Measurements from ENCODE around the gene CACNG3. TPM values are rescaled to one million over a fixed set of nuclear protein-coding genes. Genes with fewer than 3 reads are reported as not detected.
"Not testable (repeated sequence)": the region's sequence is repeated elsewhere in the genome, so short reads cannot be mapped to it uniquely, and the experiment has no call there.

The CACNG3 gene
- total RNA-seq, 1 donor from 2014 or later: 2.5 TPM

DNA sequence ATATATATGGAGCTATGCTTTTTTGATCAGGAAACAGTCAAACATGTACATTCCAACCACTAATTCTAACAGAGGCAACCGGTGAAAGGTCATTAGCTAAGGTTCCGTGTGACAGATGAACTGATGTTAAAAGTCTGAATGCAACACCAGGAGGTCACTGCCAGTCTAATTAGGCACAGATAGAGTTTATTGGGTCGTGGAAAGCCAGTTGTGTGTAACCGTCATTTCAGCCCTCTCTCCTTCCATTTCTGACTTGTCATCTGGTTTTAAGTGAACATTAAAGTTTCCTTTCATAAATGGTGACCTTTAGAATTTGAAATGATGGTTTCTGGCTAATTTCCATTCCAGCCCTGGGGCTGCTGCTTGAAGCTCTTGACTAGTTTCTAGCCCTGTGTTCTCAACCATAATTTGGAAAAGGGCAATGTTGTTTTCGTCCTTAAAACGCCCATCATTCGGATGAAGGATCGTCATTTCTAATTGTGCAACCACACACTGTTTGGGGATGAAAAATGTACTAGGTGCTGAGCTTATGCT is 23.9 kb downstream of the CACNG3 start:
- no peak for DNase-seq

DNA sequence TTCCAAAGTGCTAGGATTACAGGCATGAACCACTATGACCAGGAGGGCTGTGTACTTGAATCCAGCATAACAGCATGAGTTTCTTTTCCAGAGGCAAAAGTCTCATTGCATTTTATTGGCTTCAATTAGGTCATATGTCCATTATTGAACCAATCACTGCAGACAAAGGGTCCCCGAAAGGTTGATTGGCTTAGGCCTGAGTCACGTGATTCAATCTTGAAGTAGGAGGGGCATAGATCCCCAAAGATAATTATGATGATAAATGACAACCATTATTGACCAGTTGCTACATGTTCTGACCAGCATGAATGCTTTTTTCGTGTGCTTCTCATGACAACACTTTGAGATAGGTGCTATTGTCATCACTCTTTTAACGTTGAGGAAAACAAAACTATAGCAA is 25.3 kb downstream of the CACNG3 start:
- DNase-seq: no peak

DNA sequence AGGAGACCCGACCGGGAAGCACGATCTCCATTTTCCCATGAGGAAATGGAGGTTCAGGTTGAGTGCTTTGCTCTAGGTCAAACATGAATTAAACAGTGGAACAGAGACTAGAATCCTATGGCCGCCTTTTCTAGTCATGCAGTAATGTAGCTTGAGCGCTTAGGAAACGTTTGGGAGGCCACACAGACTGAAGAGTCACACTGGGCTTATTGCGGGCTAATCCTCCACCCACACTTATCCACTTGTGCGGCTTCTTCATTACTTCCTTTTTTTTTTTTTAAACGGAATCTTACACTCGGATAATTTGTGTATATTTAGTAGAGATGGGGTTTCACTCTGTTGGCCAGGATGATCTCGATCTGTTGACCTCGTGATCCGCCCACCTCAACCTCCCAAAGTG is 26.0 kb downstream of the CACNG3 start:
- DNase-seq: no peak

DNA sequence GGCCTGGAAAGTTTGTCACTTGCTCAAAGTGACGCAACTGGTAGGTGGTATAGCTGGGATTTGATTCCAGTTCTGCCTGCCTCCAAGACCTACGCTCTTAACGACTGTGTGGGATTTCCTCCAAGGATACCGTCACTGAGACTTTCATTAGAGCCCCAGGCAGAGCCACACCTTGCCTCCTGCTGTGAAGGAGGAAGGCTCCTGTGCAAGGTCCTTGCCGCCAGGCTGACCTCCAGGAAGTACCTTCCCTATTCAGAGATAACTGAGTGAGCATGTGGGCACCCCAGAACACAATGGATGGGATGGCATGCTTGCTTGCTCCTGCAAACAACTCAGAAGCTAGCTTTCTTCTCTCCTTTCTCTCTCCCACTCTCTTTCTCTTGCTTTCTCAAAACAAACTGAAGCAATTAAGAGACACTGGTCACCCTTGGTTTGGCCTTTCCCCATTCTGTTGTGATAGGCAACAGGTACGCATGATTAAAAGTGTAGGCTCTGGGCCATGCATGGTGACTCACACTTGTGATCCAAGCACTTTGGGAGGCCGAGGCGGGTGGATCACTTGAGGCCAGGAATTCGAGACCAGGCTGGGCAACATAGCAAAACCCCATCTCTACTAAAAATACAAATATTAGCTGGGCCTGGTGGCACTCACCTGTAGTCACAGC is 30.7 kb downstream of the CACNG3 start:
- no peak for DNase-seq

DNA sequence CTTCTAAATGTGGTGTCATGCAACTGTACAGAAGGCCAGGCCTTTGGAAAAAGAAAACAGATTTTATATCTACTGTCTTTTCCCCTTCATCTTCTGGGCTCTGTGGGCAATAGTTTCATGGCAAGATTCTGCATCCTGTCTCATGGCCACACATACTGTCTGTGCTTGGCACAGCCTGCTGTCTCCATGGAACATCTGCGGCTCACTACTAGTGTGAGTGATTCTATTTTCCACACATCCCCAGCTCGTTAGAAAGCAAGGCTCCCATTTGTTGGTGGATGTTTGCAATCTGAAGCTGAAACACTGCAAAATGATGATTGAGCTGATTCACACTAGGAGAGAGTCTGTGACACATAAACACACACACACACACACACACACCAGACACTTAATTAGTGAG is 32.4 kb downstream of the CACNG3 start:
- peak; percentile 53 for DNase-seq

DNA sequence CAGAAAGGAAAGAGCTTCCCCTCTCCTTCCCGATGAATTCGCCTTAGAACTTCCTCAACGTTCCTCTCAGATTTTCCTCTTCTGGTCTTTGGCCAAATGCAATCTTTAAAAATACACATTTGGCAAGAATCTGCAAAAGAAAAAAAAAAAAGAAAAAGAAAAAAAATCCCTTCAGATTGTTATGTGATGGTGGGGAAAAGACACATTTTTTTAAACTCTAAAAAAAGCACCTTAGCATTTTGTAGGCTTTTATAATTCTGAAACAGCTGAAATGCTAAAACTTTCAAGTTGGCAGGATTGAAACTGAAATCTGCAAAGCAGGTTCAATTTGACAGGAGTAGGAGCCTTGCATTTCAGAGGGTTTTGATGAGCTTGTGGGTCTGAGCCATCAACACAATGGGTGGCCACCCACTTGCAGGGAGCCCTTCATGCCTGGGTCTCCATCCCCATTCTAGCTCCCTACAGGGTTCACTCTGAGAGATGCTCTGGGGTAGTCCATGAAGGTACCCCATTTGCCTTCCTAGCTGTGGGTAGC is 33.1 kb downstream of the CACNG3 start:
- no peak for DNase-seq

DNA sequence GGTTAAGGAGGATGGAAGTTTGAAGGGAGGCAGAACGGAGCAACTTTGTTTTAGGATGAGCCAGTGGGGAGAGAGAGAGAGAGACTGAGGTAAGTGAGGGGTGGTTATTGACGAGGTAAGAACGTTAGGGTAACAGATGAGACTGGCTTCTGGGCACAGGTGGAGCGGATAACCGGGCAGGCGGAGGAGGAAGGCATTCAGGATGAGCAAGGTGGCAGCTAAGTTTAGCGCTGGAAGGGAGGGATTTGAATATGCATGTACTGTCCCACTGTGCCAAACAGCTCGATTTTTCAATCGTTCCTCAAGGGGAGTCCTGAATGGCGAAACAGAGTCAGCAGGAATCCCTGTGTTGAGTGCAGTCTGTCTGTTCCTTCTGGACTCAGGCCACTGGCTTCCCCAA is 35.8 kb downstream of the CACNG3 start:
- no peak for DNase-seq

DNA sequence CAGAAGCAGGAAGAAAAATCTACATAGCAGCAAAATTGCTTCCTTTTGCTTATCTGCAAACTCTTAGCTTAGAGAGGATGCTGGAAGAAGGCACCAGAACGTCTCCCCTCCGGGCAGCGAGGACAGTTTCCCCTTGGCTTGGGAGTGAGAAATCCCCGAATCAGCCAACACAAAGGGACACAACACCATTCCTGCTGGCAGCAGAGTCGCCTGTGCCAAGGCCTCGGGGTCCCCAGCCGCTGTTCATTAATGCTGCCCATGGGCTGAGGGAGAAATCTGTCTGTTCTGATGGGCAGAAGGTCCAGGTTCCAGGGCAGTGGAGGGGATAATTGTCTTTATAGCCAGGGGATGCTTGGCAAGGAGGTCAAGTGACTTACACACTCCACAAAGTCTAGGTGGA is 38.0 kb downstream of the CACNG3 start:
- DNase-seq: no peak

DNA sequence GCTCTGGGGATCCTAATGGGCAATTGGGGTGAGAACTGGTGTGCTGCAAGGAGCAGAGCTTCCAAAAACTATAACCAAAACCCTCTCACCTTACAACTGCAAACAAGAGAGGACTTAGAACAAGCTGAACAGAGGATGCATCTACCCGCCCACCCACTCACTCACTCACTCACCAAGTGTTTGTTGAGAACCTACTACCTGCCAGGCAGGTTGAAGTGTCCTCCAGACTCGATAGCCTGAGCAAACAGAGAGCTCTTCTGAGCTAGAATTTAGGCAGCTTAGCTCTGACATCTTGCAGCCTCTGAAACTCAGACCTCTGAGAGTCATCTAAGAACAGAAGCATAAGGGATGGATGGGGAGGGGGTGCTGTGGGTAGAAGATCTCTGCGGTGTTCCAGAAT is 41.2 kb downstream of the CACNG3 start:
- no peak for DNase-seq

DNA sequence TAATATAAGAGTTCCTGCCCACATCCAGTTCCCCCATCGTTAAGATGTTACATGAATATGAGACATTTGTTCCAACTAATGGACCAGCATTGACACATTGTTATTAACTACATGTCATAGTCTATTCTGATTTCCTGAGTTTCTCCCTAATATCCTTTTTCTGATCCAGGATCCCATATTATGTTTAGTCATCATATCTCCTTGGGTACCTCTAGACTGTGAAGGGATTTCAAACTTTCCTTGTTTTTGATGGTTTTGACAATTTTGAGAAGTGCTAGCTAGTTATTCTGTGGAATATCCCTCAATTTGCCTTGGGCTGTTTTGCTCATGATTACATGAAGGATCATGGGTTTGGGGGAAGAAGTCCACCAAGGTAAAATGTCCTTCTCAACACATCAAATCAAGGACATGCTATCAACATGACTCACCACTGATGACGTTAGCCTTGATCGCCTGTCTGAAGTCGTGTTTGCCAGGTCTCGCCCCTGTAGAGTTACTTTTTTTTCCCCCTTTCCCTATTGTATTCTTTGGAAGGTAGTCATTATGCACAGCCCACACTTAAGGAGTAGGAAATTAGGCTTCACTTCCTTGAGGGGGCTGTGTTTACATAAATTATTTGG is 42.5 kb downstream of the CACNG3 start:
- no peak for DNase-seq

DNA sequence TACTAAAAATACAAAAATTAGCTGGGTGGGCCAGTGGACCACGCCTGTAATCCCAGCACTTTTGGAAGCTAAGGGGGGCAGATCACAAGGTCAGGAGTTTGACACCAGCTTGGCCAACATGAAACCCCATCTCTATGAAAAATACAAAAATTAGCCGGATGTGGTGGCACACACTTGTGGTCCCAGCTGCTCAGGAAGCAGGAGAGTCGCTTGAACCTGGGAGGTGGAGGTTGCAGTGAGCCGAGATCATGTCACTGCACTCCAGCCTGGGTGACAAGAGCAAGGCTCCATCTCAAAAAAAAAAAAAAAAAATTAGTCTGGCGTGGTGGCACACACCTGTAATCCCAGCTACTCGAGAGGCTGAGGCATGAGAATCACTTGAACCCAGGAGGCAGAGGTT is 44.6 kb downstream of the CACNG3 start:
- not testable (repeated sequence) for DNase-seq

DNA sequence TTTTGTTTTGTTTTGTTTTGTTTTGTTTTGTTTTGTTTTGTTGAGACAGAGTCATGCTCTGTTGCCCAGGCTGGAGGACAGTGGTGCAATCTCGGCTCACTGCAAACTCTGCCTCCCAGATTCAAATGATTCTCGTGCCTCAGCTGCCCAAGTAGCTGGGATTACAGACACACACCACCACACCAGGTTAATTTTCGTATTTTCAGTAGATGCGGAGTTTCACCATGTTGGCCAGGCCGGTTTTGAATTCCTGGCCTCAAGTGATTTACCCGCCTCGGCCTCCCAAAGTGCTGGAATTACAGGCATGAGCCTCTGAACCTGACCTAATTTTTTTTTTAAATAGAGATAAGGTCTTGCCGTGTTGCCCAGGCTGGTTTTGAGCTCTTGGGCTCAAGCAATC is 46.5 kb downstream of the CACNG3 start:
- no peak for DNase-seq

DNA sequence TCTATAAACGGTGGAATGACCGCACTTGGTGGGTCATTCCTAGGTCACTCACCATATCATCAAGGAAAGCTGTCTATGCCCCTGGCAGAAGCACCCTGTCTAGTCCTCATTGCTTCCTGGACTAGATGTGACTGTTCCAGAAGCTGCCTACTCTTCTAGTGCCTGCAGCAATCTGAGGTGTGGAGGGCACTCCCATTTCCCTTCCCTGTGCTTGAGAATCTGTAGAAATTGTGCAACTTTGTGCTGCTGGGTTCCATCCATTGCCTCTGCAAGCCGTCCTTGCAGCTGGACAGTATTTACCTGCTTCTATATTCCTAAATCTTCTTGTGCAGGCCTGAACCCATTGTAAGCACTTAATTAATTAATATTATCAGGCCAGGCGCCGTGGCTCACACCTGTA is 52.1 kb downstream of the CACNG3 start:
- DNase-seq: no peak

DNA sequence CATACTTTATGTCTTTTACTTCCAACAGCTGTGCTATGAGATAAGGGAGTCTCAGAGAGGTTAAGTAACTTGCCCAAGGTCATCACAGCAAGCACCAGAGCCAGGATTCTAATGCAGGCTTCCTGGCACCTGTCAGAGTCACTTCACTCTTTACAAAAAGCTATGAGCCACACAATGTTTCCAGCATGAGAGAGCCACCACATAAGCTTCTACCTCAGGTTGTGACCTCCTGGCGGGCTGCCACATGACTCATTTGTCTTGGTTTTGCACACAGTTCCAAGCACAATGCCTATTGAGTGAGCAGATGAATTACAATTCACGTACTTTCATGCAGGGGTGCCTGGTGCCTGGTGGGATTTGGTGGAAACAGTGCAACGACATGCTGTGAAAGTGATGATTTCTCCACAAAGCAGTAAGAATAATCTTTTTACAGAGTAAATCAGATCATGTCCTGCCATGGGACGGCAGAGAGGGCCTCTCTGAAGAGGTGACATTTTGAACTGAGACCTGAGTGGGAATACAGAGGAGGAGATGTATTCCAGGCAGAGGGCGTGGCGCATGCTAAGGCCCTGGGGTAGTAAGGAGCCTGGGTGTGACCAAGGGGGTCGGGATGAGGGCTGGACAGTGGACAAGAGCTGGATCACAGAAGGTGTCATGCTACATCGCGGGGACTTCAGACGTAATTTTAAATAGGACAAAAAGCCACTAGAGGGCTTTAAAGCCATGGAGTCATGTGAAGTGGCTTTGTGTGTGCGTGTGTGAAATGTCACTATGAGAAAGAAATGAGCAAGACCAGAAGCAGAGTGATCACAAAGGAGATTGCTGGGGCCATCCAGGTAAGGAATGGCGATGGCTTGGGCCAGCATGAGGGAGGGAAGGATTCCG is 53.4 kb downstream of the CACNG3 start:
- DNase-seq: no peak

DNA sequence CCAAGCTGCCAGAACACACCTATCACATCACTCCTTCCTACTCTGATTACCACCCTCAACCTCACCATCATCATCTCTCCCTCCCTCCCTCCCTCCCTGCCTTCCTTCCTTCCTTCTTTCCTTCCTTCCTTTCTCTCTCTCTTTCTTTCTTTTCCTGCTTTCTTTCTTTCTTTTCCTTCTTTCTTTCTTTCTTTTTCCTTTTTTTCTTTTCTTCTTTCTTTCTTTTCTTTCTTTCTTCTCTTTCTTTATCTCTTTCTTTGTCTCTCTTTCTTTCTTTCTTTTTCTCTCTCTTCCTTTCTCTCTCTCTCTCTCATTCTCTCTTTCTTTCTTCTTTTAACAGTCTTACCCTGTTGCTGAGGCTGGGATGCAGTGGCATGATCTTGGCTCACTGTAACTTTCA is 59.2 kb downstream of the CACNG3 start:
- no peak for DNase-seq

DNA sequence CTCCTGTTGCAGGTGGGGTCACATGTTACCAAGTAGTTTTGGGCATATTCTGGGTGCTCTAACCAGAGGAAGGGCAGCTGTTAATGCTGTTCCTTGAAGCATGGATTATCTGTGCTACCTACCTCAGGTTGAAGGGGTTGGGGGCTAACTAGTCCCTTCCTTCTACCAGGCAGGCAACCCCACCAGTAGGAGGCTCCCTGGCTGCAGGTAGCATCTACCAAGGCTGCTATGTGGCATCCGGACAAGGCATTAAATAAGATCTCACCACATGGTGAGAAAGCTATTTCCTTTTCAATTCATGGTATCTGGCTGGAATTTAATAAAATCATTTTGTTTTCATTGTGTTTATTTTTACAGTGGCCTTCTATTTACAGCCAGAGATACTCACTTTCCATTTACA is 62.5 kb downstream of the CACNG3 start:
- no peak for DNase-seq

DNA sequence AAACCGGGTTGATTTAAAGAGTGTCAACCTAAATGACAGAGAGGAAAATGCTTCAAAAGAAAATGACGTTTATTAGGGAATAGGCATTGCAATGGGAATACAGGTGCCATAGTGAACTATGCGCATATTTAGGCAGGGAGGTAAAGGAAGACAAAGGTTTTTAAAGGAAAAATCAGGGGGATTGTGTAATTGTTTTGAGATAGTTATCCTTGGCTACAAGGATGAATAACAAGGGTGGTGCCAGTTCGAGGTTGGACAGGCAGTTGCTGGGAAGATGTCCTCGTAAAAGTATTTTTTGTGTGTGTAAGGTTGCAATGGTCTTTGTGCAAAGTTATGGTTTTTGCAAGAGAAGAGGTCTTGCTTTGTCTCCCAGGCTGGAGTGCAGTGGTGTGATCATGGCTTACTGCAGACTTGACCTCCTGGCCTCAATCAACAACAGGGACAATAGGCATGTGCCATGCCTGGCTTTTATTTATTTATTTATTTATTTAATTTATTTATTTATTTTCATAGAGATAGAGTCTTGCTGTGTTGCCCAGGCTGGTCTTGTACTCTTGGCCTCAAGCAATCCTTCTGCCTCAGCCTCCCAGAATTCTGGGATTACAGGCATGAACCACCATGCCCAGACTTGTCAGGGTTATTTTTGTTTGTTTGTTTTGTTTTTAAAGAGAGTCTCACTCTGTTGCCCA is 63.1 kb downstream of the CACNG3 start:
- no peak for DNase-seq

DNA sequence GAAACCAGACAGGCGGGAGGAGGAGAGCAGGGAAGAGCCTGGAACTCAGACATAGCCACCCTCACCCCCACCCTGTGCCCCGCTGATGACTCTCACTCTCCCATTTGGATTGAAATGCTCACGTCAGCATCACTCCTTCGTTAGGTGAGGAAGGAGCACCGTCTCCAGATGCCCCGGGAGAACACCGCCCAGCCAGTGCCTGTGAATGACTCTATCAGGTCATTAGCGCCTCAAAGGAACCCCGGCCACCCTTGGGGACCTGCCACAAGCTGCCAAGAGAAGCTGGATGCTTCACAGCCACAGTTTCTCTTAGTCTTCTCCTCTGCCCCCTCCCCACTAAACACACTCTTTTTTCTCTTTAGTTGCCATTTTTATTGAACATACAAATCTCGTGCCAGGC is 66.0 kb downstream of the CACNG3 start:
- DNase-seq: no peak

DNA sequence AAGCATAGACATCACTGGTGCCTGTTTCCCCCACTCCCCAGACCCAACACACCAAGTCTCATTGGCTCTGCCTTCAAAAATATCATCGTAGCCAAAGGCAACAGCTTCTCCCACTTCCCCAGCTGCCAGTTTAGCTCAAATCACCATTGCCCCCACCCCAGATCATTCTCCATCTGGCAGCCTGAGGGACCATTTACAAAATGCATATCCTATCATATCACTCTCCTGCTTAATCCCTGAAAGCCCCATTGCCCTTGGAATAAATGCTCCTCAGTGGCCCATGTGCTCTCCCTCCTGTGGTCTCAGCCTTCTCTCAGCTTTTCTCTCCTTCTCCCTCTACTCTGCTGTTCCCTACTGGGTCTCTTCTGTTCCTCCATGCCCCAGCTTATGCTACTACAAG is 68.3 kb downstream of the CACNG3 start:
- DNase-seq: no peak

DNA sequence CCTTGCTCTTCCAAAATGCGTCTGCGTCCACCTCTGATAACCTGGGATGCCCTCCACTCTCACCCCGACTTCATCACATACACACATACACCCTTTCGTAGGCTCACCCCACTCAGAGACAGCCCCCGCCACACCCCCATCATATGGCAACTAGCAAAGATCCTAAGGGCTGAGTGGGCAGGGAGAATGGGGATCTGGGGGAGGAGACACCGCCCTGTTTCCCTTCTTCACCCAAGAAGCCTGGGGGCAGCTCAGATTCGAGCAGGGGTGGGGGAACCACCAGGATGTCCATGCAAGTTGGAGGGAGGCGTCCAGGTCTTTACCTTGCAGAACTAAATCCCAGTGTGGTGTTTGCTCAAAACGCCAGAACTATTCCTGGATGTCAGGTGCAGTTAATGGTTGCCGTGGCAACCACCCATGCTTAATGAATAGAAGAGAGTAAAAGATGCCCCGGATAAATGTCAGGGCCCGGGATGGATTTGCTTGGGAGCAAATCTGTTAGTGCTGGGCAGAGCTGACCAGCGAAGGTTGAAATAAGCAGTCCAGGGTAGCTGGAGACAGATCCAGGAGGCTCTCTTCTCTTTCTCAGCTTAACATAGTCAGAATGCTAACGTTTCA is 72.8 kb downstream of the CACNG3 start:
- no peak for DNase-seq

DNA sequence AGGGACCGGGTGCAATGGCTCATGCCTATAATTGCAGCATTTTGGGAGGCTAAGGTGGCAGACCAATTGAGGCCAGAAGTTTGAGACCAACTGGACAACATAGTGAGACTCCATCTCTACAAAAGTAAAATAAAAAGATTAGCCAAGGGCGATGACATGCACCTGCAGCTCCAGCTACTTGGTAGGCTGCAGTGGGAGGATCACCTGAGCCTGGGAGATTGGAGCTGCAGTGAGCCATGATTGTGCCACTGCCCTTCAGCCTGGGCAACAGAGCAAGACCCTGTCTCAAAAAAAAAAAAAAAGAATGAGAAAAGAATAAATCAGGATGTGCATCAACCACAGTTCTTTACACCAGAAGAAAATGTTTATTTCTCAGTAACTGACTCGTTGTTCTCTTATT is 76.0 kb downstream of the CACNG3 start:
- DNase-seq: no peak

DNA sequence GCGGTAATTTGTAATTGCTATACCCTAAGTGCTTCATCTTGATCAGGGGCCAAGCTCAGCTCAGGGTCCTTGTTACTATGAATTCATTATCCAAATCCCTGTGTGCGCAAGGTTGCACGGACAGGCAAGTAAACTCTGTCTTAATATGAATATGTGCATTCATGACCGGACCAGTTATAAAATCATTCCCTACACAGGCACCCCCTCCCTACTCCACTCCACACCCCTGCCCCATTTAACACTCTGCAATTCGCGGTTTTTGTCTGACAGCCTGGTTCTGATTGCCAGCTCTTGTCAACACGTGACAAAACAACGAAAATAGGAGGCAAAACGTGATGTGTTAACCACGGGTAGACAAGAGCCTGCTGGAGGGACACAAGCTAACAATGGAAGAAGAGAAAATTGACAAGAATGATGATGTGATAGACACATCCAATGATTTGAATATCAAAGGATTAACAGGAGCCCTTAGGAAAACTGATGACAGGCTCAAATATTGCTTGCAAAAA is 76.5 kb downstream of the CACNG3 start:
- no peak for DNase-seq

Measured in occipital lobe (tissue), 2 donors.